Nephron progenitor cell (in vitro differentiated cells): ENCODE measurements around the gene MUC3A.

Experiments
- DNase-seq: peaks from one replicate; pipeline ENCODE4 v3.0.0; 2021
- H3K27ac Mint-ChIP-seq: 2 replicates; pipeline ENCODE4 v1.8.0; 2021; ENCODE audit warnings: mild to moderate bottlenecking, moderate library complexity, mixed read lengths
- H3K27me3 Mint-ChIP-seq: 2 replicates; pipeline ENCODE4 v1.8.0; 2021; ENCODE audit warnings: mild to moderate bottlenecking, low read depth, mixed read lengths; ENCODE audit not compliant: poor library complexity
- H3K36me3 Mint-ChIP-seq: 2 replicates; pipeline ENCODE4 v1.8.0; 2021; ENCODE audit warnings: low read depth, mixed read lengths
- H3K4me1 Mint-ChIP-seq: 2 replicates; pipeline ENCODE4 v1.8.0; 2021; ENCODE audit warnings: mixed read lengths
- H3K4me3 Mint-ChIP-seq: 2 replicates; pipeline ENCODE4 v1.8.0; 2021; ENCODE audit warnings: mild to moderate bottlenecking, moderate library complexity, mixed read lengths
- H3K9me3 Mint-ChIP-seq: 2 replicates; pipeline ENCODE4 v1.8.0; 2021; ENCODE audit warnings: mild to moderate bottlenecking, moderate library complexity, mixed read lengths
- CTCF ChIP-seq: fragments of 200-600 bp; sonication (generic); IDR thresholded peaks from 2 replicates; pipeline ENCODE4 v1.5.0; 2021; ENCODE audit warnings: antibody characterized with exemption

Gene MUC3A

GRCh38 chr7:100952641-100953040 lies 3.3 kb downstream of the MUC3A start:
- TF ChIP-seq CTCF, result no peak
- H3K36me3 Mint-ChIP-seq, result no peaks in the 10 kb centered on the region
- peaks cover 8% of the 10 kb centered on the region for H3K27me3 Mint-ChIP-seq
- peaks cover 9% of the 10 kb centered on the region for H3K4me1 Mint-ChIP-seq
- no peaks in the 10 kb centered on the region for H3K9me3 Mint-ChIP-seq
- no peak overlapping the region for H3K27ac Mint-ChIP-seq
- DNase-seq, result no peak
- no peak overlapping the region for H3K4me3 Mint-ChIP-seq

GRCh38 chr7:100957832-100958421 lies 8.6 kb downstream of the MUC3A start:
- DNase-seq, result no peak
- TF ChIP-seq CTCF, result no peak
- Mint-ChIP-seq H3K27me3 (peaks cover 8% of the 10 kb centered on the region), H3K9me3 (no peaks in the 10 kb centered on the region), H3K36me3 (no peaks in the 10 kb centered on the region), H3K4me1 (no peaks in the 10 kb centered on the region), H3K4me3 (no peak overlapping the region), H3K27ac (no peak overlapping the region)

GRCh38 chr7:100959894-100960293 lies 10.6 kb downstream of the MUC3A start:
- TF ChIP-seq CTCF, result no peak
- no peak overlapping the region for H3K27ac Mint-ChIP-seq
- DNase-seq, result no peak
- no peaks in the 10 kb centered on the region for H3K9me3 Mint-ChIP-seq
- H3K4me3 Mint-ChIP-seq, result no peak overlapping the region
- no peaks in the 10 kb centered on the region for H3K36me3 Mint-ChIP-seq
- H3K27me3 Mint-ChIP-seq, result peaks cover 27% of the 10 kb centered on the region
- no peaks in the 10 kb centered on the region for H3K4me1 Mint-ChIP-seq

GRCh38 chr7:100962537-100962936 lies 13.2 kb downstream of the MUC3A start:
- Mint-ChIP-seq H3K27ac (no peak overlapping the region), H3K4me1 (peaks cover 15% of the 10 kb centered on the region), H3K4me3 (no peak overlapping the region), H3K9me3 (no peaks in the 10 kb centered on the region), H3K36me3 (no peaks in the 10 kb centered on the region), H3K27me3 (peaks cover 54% of the 10 kb centered on the region)
- DNase-seq, result no peak
- no peak for TF ChIP-seq CTCF

GRCh38 chr7:100963386-100963785 lies 14.1 kb downstream of the MUC3A start:
- no peak for TF ChIP-seq CTCF
- Mint-ChIP-seq H3K27ac (no peak overlapping the region), H3K27me3 (peaks cover 62% of the 10 kb centered on the region), H3K36me3 (no peaks in the 10 kb centered on the region), H3K4me3 (no peak overlapping the region), H3K9me3 (no peaks in the 10 kb centered on the region), H3K4me1 (peaks cover 23% of the 10 kb centered on the region)
- DNase-seq, result no peak

GRCh38 chr7:100963874-100964273 lies 14.5 kb downstream of the MUC3A start:
- no peaks in the 10 kb centered on the region for H3K36me3 Mint-ChIP-seq
- DNase-seq, result no peak
- no peak overlapping the region for H3K27ac Mint-ChIP-seq
- no peak overlapping the region for H3K4me3 Mint-ChIP-seq
- H3K4me1 Mint-ChIP-seq, result peaks cover 28% of the 10 kb centered on the region
- H3K27me3 Mint-ChIP-seq, result peaks cover 67% of the 10 kb centered on the region
- no peaks in the 10 kb centered on the region for H3K9me3 Mint-ChIP-seq
- no peak for TF ChIP-seq CTCF
